Kidney (tissue), 14 donors: Measurements from ENCODE around the gene PLCXD1. TPM values are rescaled to one million over a fixed set of nuclear protein-coding genes. Genes with fewer than 3 reads are reported as not detected.

Experiments
- DNase-seq, 5 donors: peaks; one replicate each; pipeline ENCODE4 v3.0.0-alpha.2; 2013 to 2020
- FAIRE-seq: peaks from 2 replicates; lab custom pipeline; 2012; peaks lifted over from hg19 to GRCh38; lab: Jason Lieb, UNC
- H3K27ac ChIP-seq, 2 donors: one replicate each; pipeline ENCODE4 v1.7.0; 2013; ENCODE audit warnings: low read depth in 2 of 2, low read length in 2 of 2, inconsistent platforms in 1 of 2
- H3K27me3 ChIP-seq: one replicate; pipeline ENCODE4 v1.7.1; 2013; ENCODE audit warnings: low read length, inconsistent platforms; ENCODE audit not compliant: control insufficient read depth, insufficient read depth
- H3K36me3 ChIP-seq, 3 donors: one replicate each; pipeline versions ENCODE4 v1.7.0 to v1.7.1; 2013; ENCODE audit warnings: low read length in 3 of 3, control low read depth in 1 of 3, inconsistent platforms in 1 of 3; ENCODE audit not compliant: insufficient read depth in 3 of 3, control insufficient read depth in 2 of 3
- H3K4me1 ChIP-seq, 3 donors: one replicate each; pipeline versions ENCODE4 v1.7.0 to v1.7.1; 2013; ENCODE audit warnings: low read length in 3 of 3, inconsistent platforms in 1 of 3, low read depth in 1 of 3; ENCODE audit not compliant: control insufficient read depth in 2 of 3, insufficient read depth in 2 of 3
- H3K4me3 ChIP-seq, 3 donors: one replicate each; pipeline versions ENCODE4 v1.7.0 to v1.8.1; 2013; ENCODE audit warnings: low read length in 3 of 3, control low read depth in 1 of 3, inconsistent platforms in 1 of 3
- H3K9ac ChIP-seq, 3 donors: one replicate each; pipeline versions ENCODE4 v1.7.0 to v1.7.1; 2013; ENCODE audit warnings: low read length in 3 of 3, control low read depth in 1 of 3, inconsistent platforms in 1 of 3
- H3K9me3 ChIP-seq, 3 donors: one replicate each; pipeline versions ENCODE4 v1.7.0 to v1.7.1; 2013; ENCODE audit warnings: low read length in 3 of 3, control low read depth in 1 of 3, inconsistent platforms in 1 of 3; ENCODE audit not compliant: control insufficient read depth in 2 of 3, insufficient read depth in 1 of 3
- CTCF ChIP-seq: IDR thresholded peaks from 3 replicates; pipeline ENCODE4 v1.5.1; 2012; ENCODE audit warnings: mild to moderate bottlenecking, moderate library complexity, borderline replicate concordance; ENCODE audit not compliant: insufficient read depth; ENCODE audit errors: extremely low read depth
- intact Hi-C: fragments of 100-400 bp; cut with DNase I; formaldehyde crosslinking; loops from one replicate; pipeline ENCODE4 v1.11.1; 2022
- polyA plus RNA-seq: library from polyadenylated mRNA; stranded (reverse); fragments of 350-450 nt; fragmentation: Illumina TruSeq; extraction: RNeasy Lipid Tissue Mini Kit (QIAGEN cat#74804); gene quantifications from one replicate; pipeline ENCODE4 v1.2.3, GENCODE V29; 2014; ENCODE audit warnings: low read depth, low replicate concordance; ENCODE audit not compliant: insufficient read depth
- total RNA-seq: library from RNA; stranded (reverse); fragmentation: NEBNext Ultra II Directional; extraction: Animal tissue kit (Norgen Biotek cat#: 25700); gene quantifications from one replicate; pipeline ENCODE4 v1.2.1, GENCODE V29; 2021
- donor health status: control.
- donor health status: control.
- donor health status: control.
- donor health status: control.
- donor health status: control.
- donor health status: DM: yes; HTN: yes; CAD: no.
- donor health status: Normal renal cell carcinoma (clear cell type).

PLCXD1 gene
- total and polyA plus RNA-seq, 2 donors from 2014 or later, result 4.9 to 11.0 TPM

DNA sequence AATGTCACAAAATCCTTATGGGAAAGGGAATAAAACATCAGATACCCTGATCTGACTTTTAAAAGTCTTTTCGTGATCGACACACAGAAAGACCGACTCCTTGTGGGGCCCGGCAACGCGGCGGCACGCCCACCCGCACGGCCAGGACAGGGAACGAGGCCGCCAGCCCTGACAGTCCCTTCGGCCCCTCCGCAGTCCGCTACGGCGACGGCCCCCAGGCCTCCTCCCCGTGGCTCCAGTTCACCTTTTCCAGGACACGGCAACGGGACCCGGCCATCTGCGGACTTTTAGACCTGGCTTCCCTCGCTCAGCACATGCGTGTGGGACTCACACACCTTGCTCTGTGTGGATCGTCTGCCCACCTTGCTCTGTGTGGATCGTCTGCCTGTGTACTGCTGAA lies 71.0 kb downstream of the PLCXD1 start:
- H3K9me3 ChIP-seq, result no peaks in the 10 kb centered on the region
- peaks cover 0 to under 1% (median 0%) of the 10 kb centered on the region in 3 donors for H3K36me3 ChIP-seq
- no peak for FAIRE-seq
- no peaks in the 10 kb centered on the region for H3K4me1 ChIP-seq
- H3K4me3 ChIP-seq, result no peak overlapping the region
- H3K27me3 ChIP-seq, result no peaks in the 10 kb centered on the region
- DNase-seq, result peak in 1 of 5 donors; percentile 45
- TF ChIP-seq CTCF, result no peak
- H3K9ac ChIP-seq, result no peak overlapping the region
- intact Hi-C loops, result no loop called here
- no peak overlapping the region for H3K27ac ChIP-seq

DNA sequence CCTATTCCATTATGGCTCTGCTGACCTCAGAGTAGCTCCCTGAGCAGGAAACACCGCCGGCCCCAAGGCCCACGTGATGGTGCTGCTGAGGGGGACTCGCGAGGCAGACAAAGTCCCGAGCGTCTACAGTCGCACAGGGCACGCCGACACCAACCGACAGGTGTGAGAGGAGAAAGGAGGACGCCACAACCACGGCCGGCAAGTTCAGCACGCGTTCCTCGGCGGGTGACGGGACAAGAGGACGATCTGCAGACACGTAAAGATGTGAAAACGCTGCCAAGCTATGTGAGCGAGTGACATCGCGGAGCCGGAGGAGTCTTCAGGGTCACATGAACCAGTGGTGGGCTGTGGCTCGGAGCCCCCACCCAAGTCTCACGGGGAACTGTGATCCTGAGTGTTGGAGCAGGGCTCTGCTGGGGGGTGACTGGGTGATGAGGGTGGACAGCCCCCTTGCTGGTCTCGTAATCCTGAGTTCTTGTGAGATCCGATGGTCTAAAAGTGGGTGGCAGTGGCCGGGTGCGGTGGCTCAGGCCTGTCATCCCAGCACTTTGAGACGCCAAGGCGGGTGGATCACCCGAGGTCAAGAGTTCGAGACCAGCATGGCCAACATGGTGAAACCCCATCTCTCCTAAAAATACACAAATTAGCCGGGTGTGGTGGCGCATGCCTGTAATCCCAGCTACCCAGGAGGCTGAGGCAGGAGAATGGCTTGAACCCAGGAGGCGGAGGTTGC lies 71.6 kb downstream of the PLCXD1 start:
- no peak overlapping the region for H3K27ac ChIP-seq
- no peaks in the 10 kb centered on the region for H3K9me3 ChIP-seq
- H3K27me3 ChIP-seq, result no peaks in the 10 kb centered on the region
- H3K4me1 ChIP-seq, result no peaks in the 10 kb centered on the region
- no peak overlapping the region for H3K9ac ChIP-seq
- FAIRE-seq (no peak), DNase-seq (peak in 1 of 5 donors; percentile 56)
- TF ChIP-seq CTCF, result no peak
- intact Hi-C loops, result no loop called here
- H3K4me3 ChIP-seq, result no peak overlapping the region
- H3K36me3 ChIP-seq, result no peaks in the 10 kb centered on the region

Other genes starting within 250 kb of the PLCXD1 start
- gene GTPBP6, start 37.4 kb downstream of the PLCXD1 start, total RNA-seq, result 50.1 TPM
- 61.9 TPM for gene GTPBP6, start 37.4 kb downstream of the PLCXD1 start, polyA plus RNA-seq
- 14.4 TPM for gene PPP2R3B, start 105.5 kb downstream of the PLCXD1 start, total RNA-seq
- gene PPP2R3B, start 105.5 kb downstream of the PLCXD1 start, polyA plus RNA-seq, result 14.1 TPM